Sciatic nerve (tissue), 2 donors: ENCODE results near the gene RMP24.
A peak's percentile ranks its signal among the peaks of the same experiment; 100 is the strongest.

Source experiments
- ATAC-seq: fragments of 200-7000 bp; cut with Tn5 transposase; one replicate; pipeline ENCODE4 v1.9.1; 2020; ENCODE audit warnings: mild to moderate bottlenecking, moderate library complexity
- DNase-seq: peaks from one replicate; pipeline ENCODE4 v3.0.0-alpha.2; 2020; ENCODE audit warnings: low spot score
- intact Hi-C: fragments of 100-400 bp; cut with DNase I; formaldehyde crosslinking; loops from one replicate; pipeline ENCODE4 v1.14.2; 2022
- donor health status: DM: no; HTN: no; CAD: no.
- donor health status: DM: no; HTN: no; CAD: no.

RMP24 gene

GRCh38 chr18:35972197-35973000, at the start of gene RMP24:
Gene RMP24, plus strand, starts transcription at chr18:35972679.
- intact Hi-C loops, result no loop called here
- DNase-seq (peak; percentile 94), ATAC-seq (peak; percentile 98)

- DNase-seq (no peak), ATAC-seq (no peak)
- intact Hi-C loops, result no loop called here
These were observed 48.4 kb upstream of the RMP24 start for GRCh38 chr18:35923939-35924684.

GRCh38 chr18:35926884-35927283, 45.6 kb upstream of the RMP24 start:
- DNase-seq (no peak), ATAC-seq (no peak)
- intact Hi-C loops, result no loop called here

GRCh38 chr18:35927430-35927829, 45.0 kb upstream of the RMP24 start:
- ATAC-seq (no peak), DNase-seq (no peak)
- intact Hi-C loops, result no loop called here

GRCh38 chr18:35933982-35934381, 38.5 kb upstream of the RMP24 start:
- intact Hi-C loops, result loop anchor here (10.0 kb wide), 1 partner anchor 539 kb away; no protein-coding TSS in a partner anchor
- DNase-seq (no peak), ATAC-seq (no peak)

- no peak for DNase-seq
- ATAC-seq, result no peak
- intact Hi-C loops, result loop anchor here (10.0 kb wide), 1 partner anchor 540 kb away; no protein-coding TSS in a partner anchor
These were observed 37.6 kb upstream of the RMP24 start for GRCh38 chr18:35934891-35935290.

- intact Hi-C loops, result loop anchor here (10.0 kb wide), 1 partner anchor 541 kb away; no protein-coding TSS in a partner anchor
- DNase-seq, result no peak
These were observed 36.7 kb upstream of the RMP24 start for GRCh38 chr18:35935805-35936204.

GRCh38 chr18:35936951-35937350, 35.5 kb upstream of the RMP24 start:
- intact Hi-C loops, result loop anchor here (10.0 kb wide), 1 partner anchor 542 kb away; no protein-coding TSS in a partner anchor
- ATAC-seq (no peak), DNase-seq (no peak)

More at GRCh38 chr18:35935805-35936204, 36.7 kb upstream of the RMP24 start:
- no peak for ATAC-seq

- intact Hi-C loops, result loop anchor here (10.0 kb wide), 1 partner anchor 543 kb away; no protein-coding TSS in a partner anchor
- no peak for DNase-seq
- no peak for ATAC-seq
These were observed 34.3 kb upstream of the RMP24 start for GRCh38 chr18:35938158-35938557.

GRCh38 chr18:35938562-35938961, 33.9 kb upstream of the RMP24 start:
- intact Hi-C loops, result loop anchor here (10.0 kb wide), 1 partner anchor 544 kb away; no protein-coding TSS in a partner anchor
- ATAC-seq, result no peak
- DNase-seq, result no peak

- no peak for ATAC-seq
- no peak for DNase-seq
- intact Hi-C loops, result loop anchor here (10.0 kb wide), 1 partner anchor 544 kb away; no protein-coding TSS in a partner anchor
These were observed 33.3 kb upstream of the RMP24 start for GRCh38 chr18:35939138-35939537.

- intact Hi-C loops, result no loop called here
- no peak for DNase-seq
- no peak for ATAC-seq
These were observed 31.2 kb upstream of the RMP24 start for GRCh38 chr18:35941299-35941698.

GRCh38 chr18:35942133-35942532, 30.3 kb upstream of the RMP24 start:
- ATAC-seq (no peak), DNase-seq (no peak)

GRCh38 chr18:35942661-35943060, 29.8 kb upstream of the RMP24 start:
- DNase-seq (no peak), ATAC-seq (no peak)
- intact Hi-C loops, result no loop called here

More at GRCh38 chr18:35942133-35942532, 30.3 kb upstream of the RMP24 start:
- intact Hi-C loops, result no loop called here

- intact Hi-C loops, result no loop called here
- ATAC-seq (no peak), DNase-seq (no peak)
These were observed 24.4 kb upstream of the RMP24 start for GRCh38 chr18:35948080-35948479.

- DNase-seq (no peak), ATAC-seq (no peak)
- intact Hi-C loops, result no loop called here
These were observed 23.4 kb upstream of the RMP24 start for GRCh38 chr18:35949090-35949489.

GRCh38 chr18:35949903-35950627, 22.4 kb upstream of the RMP24 start:
- intact Hi-C loops, result no loop called here
- peak; percentile 73 for DNase-seq
- ATAC-seq, result peak; percentile 79

- DNase-seq (no peak), ATAC-seq (no peak)
- intact Hi-C loops, result no loop called here
These were observed 21.9 kb upstream of the RMP24 start for GRCh38 chr18:35950628-35950982.

GRCh38 chr18:35953688-35954087, 18.8 kb upstream of the RMP24 start:
- ATAC-seq (no peak), DNase-seq (no peak)
- intact Hi-C loops, result no loop called here
